GM23338 (cell line): ENCODE data around the gene SLC2A6.

Experiments used
- CREB1 ChIP-seq: fragments of 250-450 bp; sonication (Bioruptor Pico); IDR thresholded peaks from 2 replicates; pipeline ENCODE4 v1.5.0; 2020; ENCODE audit warnings: low read depth, mild to moderate bottlenecking, moderate library complexity
- CTCF ChIP-seq, 2 experiments: fragments of 200-600 bp in 1 of 2; sonication (generic) in 1 of 2; conservative IDR thresholded peaks; 2 replicates each; pipeline versions ENCODE4 v1.5.1 to v1.6.1; 2016 to 2017; ENCODE audit warnings: antibody characterized with exemption in 2 of 2, low read depth in 2 of 2, mild to moderate bottlenecking in 2 of 2, moderate library complexity in 1 of 2
- ETS1 ChIP-seq: IDR thresholded peaks from 2 replicates; pipeline ENCODE4 v1.6.1; 2016; ENCODE audit warnings: antibody characterized with exemption
- EZH2 ChIP-seq: fragments of 200-600 bp; sonication (generic); IDR thresholded peaks from one replicate; pipeline ENCODE4 v1.8.0; 2017; ENCODE audit warnings: antibody characterized with exemption, mild to moderate bottlenecking, low read depth; ENCODE audit not compliant: unreplicated experiment
- EZH2phosphoT487 ChIP-seq: fragments of 200-600 bp; sonication (generic); IDR thresholded peaks from one replicate; pipeline ENCODE4 v1.8.1; 2018; ENCODE audit warnings: antibody characterized with exemption; ENCODE audit not compliant: unreplicated experiment
- JUNB ChIP-seq: IDR thresholded peaks from one replicate; pipeline ENCODE4 v1.6.1; 2016; ENCODE audit warnings: antibody characterized with exemption; ENCODE audit not compliant: unreplicated experiment
- POLR2AphosphoS5 ChIP-seq: IDR thresholded peaks from 2 replicates; pipeline ENCODE4 v1.6.1; 2016; ENCODE audit warnings: antibody characterized with exemption, low read depth
- REST ChIP-seq: IDR thresholded peaks from one replicate; pipeline ENCODE4 v1.6.1; 2018; ENCODE audit warnings: antibody characterized with exemption; ENCODE audit not compliant: unreplicated experiment
- STAT1 ChIP-seq: IDR thresholded peaks from one replicate; pipeline ENCODE4 v1.6.1; 2016; ENCODE audit warnings: antibody characterized with exemption; ENCODE audit not compliant: unreplicated experiment
- ZNF114 ChIP-seq: fragments of 250-450 bp; sonication (Bioruptor Pico); IDR thresholded peaks from 2 replicates; pipeline ENCODE4 v1.5.0; 2020; ENCODE audit warnings: mild to moderate bottlenecking, moderate library complexity
- ZNF331 ChIP-seq: fragments of 250-450 bp; sonication (Bioruptor Pico); IDR thresholded peaks from 2 replicates; pipeline ENCODE4 v1.5.0; 2020; ENCODE audit warnings: low read depth, mild to moderate bottlenecking, moderate library complexity

GRCh38 chr9:133505901-133506652 lies 27.2 kb upstream of the SLC2A6 start:
- no peak for TF ChIP-seq CTCF (conservative IDR thresholded peaks at IDR 0.05; ENCODE audit: low read depth in 2 of 2)
- TF ChIP-seq REST, result no peak
- no peak for TF ChIP-seq CREB1
- TF ChIP-seq EZH2, result no peak
- no peak for TF ChIP-seq ZNF114 (CRISPR knock-in tag)
- TF ChIP-seq EZH2phosphoT487, result no peak
- no peak for TF ChIP-seq ETS1
- TF ChIP-seq STAT1, result no peak
- TF ChIP-seq POLR2AphosphoS5, result no peak
- TF ChIP-seq JUNB, result no peak
- TF ChIP-seq ZNF331 (CRISPR knock-in tag), result no peak
